ENCODE results near the gene SLC47A1.

DNA sequence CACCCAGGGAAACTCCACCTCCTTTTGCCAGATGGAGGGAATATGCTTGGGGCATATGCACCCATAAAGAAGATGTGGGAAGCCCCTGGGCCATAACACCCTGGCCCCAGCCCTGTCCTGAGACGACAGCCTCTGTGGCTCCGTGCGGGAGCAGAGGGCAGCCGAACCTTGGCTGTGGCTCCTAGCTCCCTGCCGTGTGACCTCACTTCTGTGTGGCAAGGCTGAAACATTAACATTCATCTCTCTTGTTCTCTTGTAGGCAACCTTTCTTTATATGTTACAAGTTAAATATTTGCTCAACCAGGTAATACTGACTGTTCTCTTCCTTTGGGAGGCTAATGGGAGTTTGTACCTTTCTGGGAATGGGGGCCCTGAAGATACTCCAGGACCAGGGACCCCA, 17.5 kb downstream of the SLC47A1 start:
- peak in 1 of 2 donors; percentile 36 for TF ChIP-seq RAD21 (IDR thresholded peaks at IDR 0.05)
- TF ChIP-seq, protein P1, sequence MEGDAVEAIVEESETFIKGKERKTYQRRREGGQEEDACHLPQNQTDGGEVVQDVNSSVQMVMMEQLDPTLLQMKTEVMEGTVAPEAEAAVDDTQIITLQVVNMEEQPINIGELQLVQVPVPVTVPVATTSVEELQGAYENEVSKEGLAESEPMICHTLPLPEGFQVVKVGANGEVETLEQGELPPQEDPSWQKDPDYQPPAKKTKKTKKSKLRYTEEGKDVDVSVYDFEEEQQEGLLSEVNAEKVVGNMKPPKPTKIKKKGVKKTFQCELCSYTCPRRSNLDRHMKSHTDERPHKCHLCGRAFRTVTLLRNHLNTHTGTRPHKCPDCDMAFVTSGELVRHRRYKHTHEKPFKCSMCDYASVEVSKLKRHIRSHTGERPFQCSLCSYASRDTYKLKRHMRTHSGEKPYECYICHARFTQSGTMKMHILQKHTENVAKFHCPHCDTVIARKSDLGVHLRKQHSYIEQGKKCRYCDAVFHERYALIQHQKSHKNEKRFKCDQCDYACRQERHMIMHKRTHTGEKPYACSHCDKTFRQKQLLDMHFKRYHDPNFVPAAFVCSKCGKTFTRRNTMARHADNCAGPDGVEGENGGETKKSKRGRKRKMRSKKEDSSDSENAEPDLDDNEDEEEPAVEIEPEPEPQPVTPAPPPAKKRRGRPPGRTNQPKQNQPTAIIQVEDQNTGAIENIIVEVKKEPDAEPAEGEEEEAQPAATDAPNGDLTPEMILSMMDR (IDR thresholded peaks at IDR 0.05; ENCODE audit: low read depth, low read length, missing input control) = no peak
- TF ChIP-seq TAF1 (conservative IDR thresholded peaks at IDR 0.05) = no peak
- peak; percentile 62 for TF ChIP-seq SP1 (IDR thresholded peaks at IDR 0.05)
- TF ChIP-seq, protein P2, sequence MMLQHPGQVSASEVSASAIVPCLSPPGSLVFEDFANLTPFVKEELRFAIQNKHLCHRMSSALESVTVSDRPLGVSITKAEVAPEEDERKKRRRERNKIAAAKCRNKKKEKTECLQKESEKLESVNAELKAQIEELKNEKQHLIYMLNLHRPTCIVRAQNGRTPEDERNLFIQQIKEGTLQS (IDR thresholded peaks at IDR 0.05) = no peak
- TF ChIP-seq GABPA (IDR thresholded peaks at IDR 0.05 in 1 of 2, conservative IDR thresholded peaks at IDR 0.05 in 1 of 2) = no peak
- TF ChIP-seq, protein P3, sequence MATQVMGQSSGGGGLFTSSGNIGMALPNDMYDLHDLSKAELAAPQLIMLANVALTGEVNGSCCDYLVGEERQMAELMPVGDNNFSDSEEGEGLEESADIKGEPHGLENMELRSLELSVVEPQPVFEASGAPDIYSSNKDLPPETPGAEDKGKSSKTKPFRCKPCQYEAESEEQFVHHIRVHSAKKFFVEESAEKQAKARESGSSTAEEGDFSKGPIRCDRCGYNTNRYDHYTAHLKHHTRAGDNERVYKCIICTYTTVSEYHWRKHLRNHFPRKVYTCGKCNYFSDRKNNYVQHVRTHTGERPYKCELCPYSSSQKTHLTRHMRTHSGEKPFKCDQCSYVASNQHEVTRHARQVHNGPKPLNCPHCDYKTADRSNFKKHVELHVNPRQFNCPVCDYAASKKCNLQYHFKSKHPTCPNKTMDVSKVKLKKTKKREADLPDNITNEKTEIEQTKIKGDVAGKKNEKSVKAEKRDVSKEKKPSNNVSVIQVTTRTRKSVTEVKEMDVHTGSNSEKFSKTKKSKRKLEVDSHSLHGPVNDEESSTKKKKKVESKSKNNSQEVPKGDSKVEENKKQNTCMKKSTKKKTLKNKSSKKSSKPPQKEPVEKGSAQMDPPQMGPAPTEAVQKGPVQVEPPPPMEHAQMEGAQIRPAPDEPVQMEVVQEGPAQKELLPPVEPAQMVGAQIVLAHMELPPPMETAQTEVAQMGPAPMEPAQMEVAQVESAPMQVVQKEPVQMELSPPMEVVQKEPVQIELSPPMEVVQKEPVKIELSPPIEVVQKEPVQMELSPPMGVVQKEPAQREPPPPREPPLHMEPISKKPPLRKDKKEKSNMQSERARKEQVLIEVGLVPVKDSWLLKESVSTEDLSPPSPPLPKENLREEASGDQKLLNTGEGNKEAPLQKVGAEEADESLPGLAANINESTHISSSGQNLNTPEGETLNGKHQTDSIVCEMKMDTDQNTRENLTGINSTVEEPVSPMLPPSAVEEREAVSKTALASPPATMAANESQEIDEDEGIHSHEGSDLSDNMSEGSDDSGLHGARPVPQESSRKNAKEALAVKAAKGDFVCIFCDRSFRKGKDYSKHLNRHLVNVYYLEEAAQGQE (IDR thresholded peaks at IDR 0.05) = no peak
- TF ChIP-seq JUND (IDR thresholded peaks at IDR 0.05) = peak; percentile 42 to 71
